Common myeloid progenitor, CD34-positive (primary cell): ENCODE results near the gene RASGEF1C.

Experiments used
- CTCF ChIA-PET: fragments of 350-600 bp; sonication (Branson Sonifier 250); formaldehyde crosslinking; loops from one replicate; lab custom pipeline; 2021; ENCODE audit warnings: antibody characterized with exemption; lab: Charles Lee
- POLR2A ChIA-PET: fragments of 350-600 bp; sonication (Branson Sonifier 250); formaldehyde crosslinking; loops from one replicate; lab custom pipeline; 2021; ENCODE audit warnings: antibody characterized with exemption; lab: Charles Lee
- DNase-seq, 3 donors: peaks; one replicate each; pipeline versions ENCODE4 v3.0.0 to v3.0.0-alpha.2; 2013
- H3K27ac ChIP-seq, 2 experiments: 1 replicate in 1 of 2; 2 replicates in 1 of 2; pipeline ENCODE4 v1.7.0; 2013; ENCODE audit warnings: inconsistent platforms in 2 of 2, low read length in 2 of 2, mild to moderate bottlenecking in 2 of 2, low read depth in 1 of 2, moderate library complexity in 1 of 2; ENCODE audit not compliant: severe bottlenecking in 2 of 2, insufficient read depth in 1 of 2, poor library complexity in 1 of 2
- H3K27me3 ChIP-seq, 5 experiments: replicated peaks in 2 of 5; 1 replicate in 3 of 5; 2 replicates in 2 of 5; pipeline versions ENCODE4 v1.6.1 to v1.7.0; 2013; ENCODE audit warnings: low read length in 4 of 5, mild to moderate bottlenecking in 2 of 5, moderate library complexity in 2 of 5, inconsistent platforms in 1 of 5; ENCODE audit not compliant: insufficient read depth in 5 of 5, control insufficient read depth in 4 of 5
- H3K36me3 ChIP-seq, 4 experiments: 1 replicate in 2 of 4; 2 replicates in 2 of 4; pipeline versions ENCODE4 v1.6.1 to v1.7.0; 2013; ENCODE audit warnings: low read length in 3 of 4, control low read depth in 1 of 4, mild to moderate bottlenecking in 1 of 4; ENCODE audit not compliant: control insufficient read depth in 4 of 4, insufficient read depth in 4 of 4
- H3K4me1 ChIP-seq, 4 experiments: 1 replicate in 3 of 4; 2 replicates in 1 of 4; pipeline versions ENCODE4 v1.6.1 to v1.7.1; 2013; ENCODE audit warnings: low read length in 3 of 4, mild to moderate bottlenecking in 3 of 4, control low read depth in 1 of 4, inconsistent platforms in 1 of 4, moderate library complexity in 1 of 4; ENCODE audit not compliant: control insufficient read depth in 4 of 4, insufficient read depth in 4 of 4; ENCODE audit errors: control extremely low read depth in 1 of 4
- H3K4me3 ChIP-seq, 7 experiments: 1 replicate in 4 of 7; 2 replicates in 3 of 7; pipeline versions ENCODE4 v1.5.1 to v1.7.0; 2013; ENCODE audit warnings: mild to moderate bottlenecking in 7 of 7, low read length in 6 of 7, moderate library complexity in 6 of 7, inconsistent platforms in 2 of 7, low read depth in 2 of 7, control low read depth in 1 of 7; ENCODE audit not compliant: insufficient read depth in 4 of 7, control insufficient read depth in 1 of 7; ENCODE audit errors: extremely low read depth in 1 of 7
- H3K9me3 ChIP-seq, 5 experiments: 1 replicate in 4 of 5; 2 replicates in 1 of 5; pipeline versions ENCODE4 v1.6.1 to v1.7.1; 2013; ENCODE audit warnings: low read length in 4 of 5, mild to moderate bottlenecking in 2 of 5, inconsistent platforms in 1 of 5, low read depth in 1 of 5, moderate library complexity in 1 of 5; ENCODE audit not compliant: control insufficient read depth in 4 of 5, insufficient read depth in 2 of 5; ENCODE audit errors: control extremely low read depth in 1 of 5
- WGBS: methylation state at CpG from one replicate; pipeline ENCODE4 v1.1.5; 2013; ENCODE audit not compliant: insufficient coverage; 5-methylcytosine and 5-hydroxymethylcytosine counted together

Gene RASGEF1C

DNA sequence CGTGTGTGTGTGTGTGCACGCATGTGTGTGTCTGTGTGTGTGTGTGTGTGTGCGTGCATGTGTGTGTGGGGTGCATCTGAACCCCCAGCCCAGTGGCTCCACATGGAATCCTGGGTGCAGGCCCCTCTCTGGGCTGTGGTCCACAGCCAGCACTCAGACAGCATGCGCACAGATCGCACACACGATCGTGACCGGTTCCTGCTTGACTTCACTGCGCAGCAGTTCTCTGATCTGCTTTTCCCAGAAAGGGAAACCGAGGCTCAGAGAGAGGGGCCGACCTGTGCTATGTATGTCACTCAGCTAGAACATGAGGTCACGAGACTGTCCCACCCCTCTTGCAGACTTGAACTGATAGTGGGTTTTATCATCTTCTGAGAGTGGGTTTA lies 34.4 kb downstream of the RASGEF1C start:
- Histone ChIP-seq H3K27me3 (no peaks in the 10 kb centered on the region), H3K4me1 (peaks cover 0 to 19% (median 4%) of the 10 kb centered on the region in 4 experiments), H3K9me3 (no peaks in the 10 kb centered on the region), H3K27ac (no peak overlapping the region), H3K4me3 (no peak overlapping the region), H3K36me3 (no peaks in the 10 kb centered on the region)
- DNase-seq, result no peak
- ChIA-PET CTCF (no interaction called here), POLR2A (interaction anchor here (0.5 kb wide), 1 partner anchor 9 kb away, joined by 4 read pairs; no protein-coding TSS in a partner anchor)
- 88% methylated on average over 10 of the region's 12 CpGs for WGBS

DNA sequence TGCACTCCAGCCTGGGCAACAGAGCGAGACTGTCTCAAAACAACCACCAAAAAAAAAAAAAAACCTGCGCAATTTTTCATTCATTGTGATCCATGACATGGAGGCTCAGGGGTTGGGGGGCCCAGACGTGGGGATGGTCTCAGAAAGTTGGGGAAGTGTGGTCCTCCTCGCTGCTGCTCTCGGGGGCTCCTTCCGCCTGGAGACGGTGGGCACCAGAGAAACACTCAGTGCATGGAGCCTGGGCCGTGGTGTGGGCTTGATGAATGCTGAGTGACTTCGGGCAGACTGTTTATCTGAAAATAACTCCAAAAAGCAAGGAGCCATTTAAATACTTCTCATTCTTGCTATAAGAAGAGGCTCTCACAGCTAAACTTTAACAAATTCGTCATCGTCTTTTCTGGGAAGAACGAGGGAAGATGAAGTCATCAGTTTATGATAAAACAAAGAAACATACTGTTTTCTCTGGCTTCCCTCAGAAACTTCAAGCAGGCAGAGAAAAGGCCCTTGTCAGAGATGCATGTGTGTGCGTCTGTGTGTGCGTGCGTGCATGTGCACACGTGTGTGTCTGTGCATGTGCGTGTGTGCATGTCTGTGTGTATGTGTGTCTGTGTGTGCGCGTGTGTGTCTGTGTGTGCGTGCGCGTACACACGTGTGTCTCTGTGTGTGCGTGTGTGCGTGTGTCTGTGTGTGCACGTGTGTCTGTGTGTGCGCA lies 35.0 kb downstream of the RASGEF1C start:
- no peaks in the 10 kb centered on the region for H3K27me3 ChIP-seq
- no peaks in the 10 kb centered on the region for H3K9me3 ChIP-seq
- peaks cover 0 to 25% (median 4%) of the 10 kb centered on the region in 4 experiments for H3K4me1 ChIP-seq
- no peak overlapping the region for H3K4me3 ChIP-seq
- 87% methylated on average over 17 of the region's 27 CpGs for WGBS
- DNase-seq, result no peak
- no peak overlapping the region for H3K27ac ChIP-seq
- no peaks in the 10 kb centered on the region for H3K36me3 ChIP-seq
- POLR2A ChIA-PET, result interaction anchor here (0.5 kb wide), 1 partner anchor 8 kb away, joined by 4 read pairs; no protein-coding TSS in a partner anchor
- CTCF ChIA-PET, result interaction anchor here (1.0 kb wide), 1 partner anchor 12 kb away, joined by 3 read pairs; no protein-coding TSS in a partner anchor

- H3K27me3 ChIP-seq, result no peaks in the 10 kb centered on the region
- WGBS, result 94% methylated on average over 3 of the region's 4 CpGs
- DNase-seq, result no peak
- no peaks in the 10 kb centered on the region for H3K36me3 ChIP-seq
- no peak overlapping the region for H3K4me3 ChIP-seq
- H3K4me1 ChIP-seq, result peaks cover 0 to 25% (median 4%) of the 10 kb centered on the region in 4 experiments
- no peak overlapping the region for H3K27ac ChIP-seq
- ChIA-PET POLR2A (no interaction called here), CTCF (interaction anchor here (1.0 kb wide), 1 partner anchor 13 kb away, joined by 3 read pairs; no protein-coding TSS in a partner anchor)
- no peaks in the 10 kb centered on the region for H3K9me3 ChIP-seq
Observed at GRCh38 chr5:180173198-180173544, 35.8 kb downstream of the RASGEF1C start.

DNA sequence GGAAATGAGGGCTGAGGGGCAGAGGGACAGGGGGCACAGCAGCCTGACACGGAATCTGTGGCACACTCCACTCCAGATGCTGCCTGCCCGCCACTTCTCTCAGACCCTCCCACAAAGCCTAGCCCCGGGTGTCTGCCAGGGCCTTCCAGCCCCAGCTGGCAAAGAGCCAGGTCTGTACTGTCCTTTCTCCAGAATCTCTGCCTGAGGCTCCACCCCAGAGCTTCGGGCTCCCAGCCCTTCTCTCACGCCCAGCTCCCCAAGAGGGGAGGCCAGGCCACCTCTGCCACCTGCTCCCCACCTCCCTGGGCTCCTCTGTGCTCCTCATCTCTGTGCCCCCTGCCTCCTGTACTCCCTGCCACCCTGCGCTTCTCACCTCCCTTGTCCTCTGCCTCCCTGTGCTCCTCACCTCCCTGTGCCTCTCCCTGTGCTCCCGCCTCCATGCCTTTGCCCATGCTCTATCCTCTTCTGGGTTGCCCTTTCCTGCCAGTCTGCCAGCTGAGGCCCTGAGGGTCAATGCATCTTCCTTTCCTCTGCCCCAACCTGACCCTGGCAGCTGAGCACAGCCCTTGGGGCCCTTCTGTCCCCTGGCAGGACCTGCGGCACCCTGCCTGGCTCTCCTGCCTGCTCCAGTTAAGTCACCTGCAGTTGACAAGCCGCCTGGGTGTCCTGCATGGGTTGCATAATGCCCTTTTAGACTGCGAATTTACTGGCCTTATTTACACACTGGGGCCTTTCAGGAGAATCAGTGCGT lies 36.4 kb downstream of the RASGEF1C start:
- H3K27me3 ChIP-seq, result no peaks in the 10 kb centered on the region
- no peak overlapping the region for H3K27ac ChIP-seq
- CTCF ChIA-PET, result interaction anchor here (1.0 kb wide), 1 partner anchor 14 kb away, joined by 3 read pairs; no protein-coding TSS in a partner anchor
- no peaks in the 10 kb centered on the region for H3K9me3 ChIP-seq
- H3K4me1 ChIP-seq, result peaks cover 0 to 23% (median 4%) of the 10 kb centered on the region in 4 experiments
- POLR2A ChIA-PET, result no interaction called here
- DNase-seq, result no peak
- H3K4me3 ChIP-seq, result no peak overlapping the region
- no peaks in the 10 kb centered on the region for H3K36me3 ChIP-seq
- 86% methylated on average over 10 of the region's 11 CpGs for WGBS

GRCh38 chr5:180171568-180172094 lies 37.4 kb downstream of the RASGEF1C start:
- H3K27ac ChIP-seq, result no peak overlapping the region
- WGBS, result 98% methylated on average over 8 of the region's 14 CpGs

GRCh38 chr5:180170810-180171567 lies 38.0 kb downstream of the RASGEF1C start:
- POLR2A ChIA-PET, result no interaction called here
- H3K4me3 ChIP-seq, result no peak overlapping the region
- no peak for DNase-seq
- no peak overlapping the region for H3K27ac ChIP-seq
- H3K36me3 ChIP-seq, result no peaks in the 10 kb centered on the region
- WGBS, result 95% methylated on average over 14 of the region's 19 CpGs
- CTCF ChIA-PET, result no interaction called here
- H3K4me1 ChIP-seq, result peaks cover 0 to 18% (median 0%) of the 10 kb centered on the region in 4 experiments
- H3K9me3 ChIP-seq, result no peaks in the 10 kb centered on the region
- H3K27me3 ChIP-seq, result no peaks in the 10 kb centered on the region

More at GRCh38 chr5:180171568-180172094, 37.4 kb downstream of the RASGEF1C start:
- Histone ChIP-seq H3K4me3 (no peak overlapping the region), H3K4me1 (peaks cover 0 to 18% (median 0%) of the 10 kb centered on the region in 4 experiments), H3K36me3 (no peaks in the 10 kb centered on the region), H3K9me3 (no peaks in the 10 kb centered on the region), H3K27me3 (no peaks in the 10 kb centered on the region)
- no peak for DNase-seq
- ChIA-PET CTCF (no interaction called here), POLR2A (no interaction called here)
